DMS153 treated with DMSO at 0.1 percent for 48 hours (cell line): ENCODE measurements around the gene OR10A3.

Experiments used
- DNase-seq: peaks from one replicate; lab custom pipeline; 2025; ENCODE audit not compliant: unreplicated experiment; lab: John Stamatoyannopoulos, UW

The OR10A3 gene

GRCh38 chr11:7941146-7941545, 362 bp downstream of the OR10A3 start:
- no peak for DNase-seq

DNA sequence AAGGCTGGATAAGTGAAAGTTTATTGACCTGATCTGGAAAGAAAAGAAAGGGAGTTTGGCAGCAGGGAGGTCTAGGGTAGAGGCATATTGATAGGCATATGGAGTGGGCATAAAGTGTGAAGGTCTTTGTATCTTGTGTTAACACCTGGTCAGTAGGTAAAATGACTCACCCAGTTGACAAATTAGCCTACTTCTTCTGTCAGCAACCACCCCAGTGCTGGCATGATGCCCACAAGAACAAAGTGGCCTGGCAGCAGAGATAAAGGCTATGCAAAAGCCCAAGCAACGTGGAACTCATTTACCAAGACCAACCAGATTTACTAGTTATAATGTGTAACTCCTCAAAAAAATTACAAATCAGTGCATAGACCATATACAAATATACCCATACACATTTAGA, 4.9 kb downstream of the OR10A3 start:
- DNase-seq = no peak

GRCh38 chr11:7931168-7931567, 10.3 kb downstream of the OR10A3 start, which contains the start of gene OR10A6:
TSS of gene OR10A6 (minus strand) at chr11:7931268. CDS start at chr11:7928662, 2,606 bp downstream.
- DNase-seq = no peak

DNA sequence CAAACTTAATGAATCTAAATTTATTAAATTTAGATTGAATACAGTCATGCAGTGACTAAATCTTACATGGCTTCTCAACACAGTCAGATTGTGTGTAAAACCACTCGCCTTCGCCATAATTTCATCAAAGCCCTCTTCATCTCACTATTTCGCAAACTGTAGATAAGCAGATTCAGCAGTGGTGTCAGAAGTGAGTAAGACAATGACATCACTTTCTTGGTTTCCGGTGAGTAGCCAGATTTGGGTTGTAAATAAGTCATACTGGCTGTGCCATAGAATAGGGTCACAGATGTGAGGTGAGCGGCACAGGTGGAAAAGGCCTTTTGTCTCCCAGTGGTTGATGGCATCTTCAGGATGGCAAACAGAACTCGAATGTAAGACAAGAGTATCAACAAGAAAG, 13.9 kb downstream of the OR10A3 start:
- DNase-seq = no peak

DNA sequence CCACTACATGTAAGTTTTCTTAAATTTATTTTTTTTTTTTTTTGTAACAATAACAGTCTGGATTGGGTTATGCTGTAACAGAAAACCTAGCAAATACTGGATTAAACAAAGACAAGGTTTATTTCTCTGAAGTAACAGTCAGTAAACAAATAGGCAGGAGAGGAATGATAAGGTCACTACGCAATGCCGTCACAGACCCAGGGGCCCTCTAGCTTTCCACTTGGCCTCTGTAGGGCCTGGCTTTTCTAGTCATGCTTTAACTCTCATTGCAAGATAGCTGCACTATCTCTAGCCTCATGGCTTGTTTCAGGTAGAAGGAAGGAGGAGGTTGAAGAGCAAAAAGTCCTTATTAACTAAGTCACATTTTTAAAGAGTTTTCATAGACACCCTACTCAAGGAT, 17.0 kb downstream of the OR10A3 start:
- no peak for DNase-seq

DNA sequence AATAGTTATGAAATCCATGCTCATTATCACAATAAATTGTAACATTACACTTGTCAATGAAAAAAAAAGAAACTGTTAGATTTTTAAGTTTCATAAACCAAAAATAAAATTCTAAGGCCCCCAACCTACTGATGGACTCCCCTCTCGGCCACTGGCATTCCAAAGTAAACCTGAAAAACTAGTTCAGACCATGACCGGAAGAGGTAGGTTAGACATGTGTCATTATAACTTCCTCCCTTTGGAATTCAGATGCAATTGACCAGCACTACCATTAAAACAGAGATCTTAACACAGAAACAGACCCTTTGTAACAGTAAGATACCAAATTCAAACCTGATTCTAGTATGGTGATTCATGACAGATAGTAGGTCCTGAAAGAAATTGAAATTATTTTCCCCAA, 23.4 kb downstream of the OR10A3 start:
- no peak for DNase-seq

DNA sequence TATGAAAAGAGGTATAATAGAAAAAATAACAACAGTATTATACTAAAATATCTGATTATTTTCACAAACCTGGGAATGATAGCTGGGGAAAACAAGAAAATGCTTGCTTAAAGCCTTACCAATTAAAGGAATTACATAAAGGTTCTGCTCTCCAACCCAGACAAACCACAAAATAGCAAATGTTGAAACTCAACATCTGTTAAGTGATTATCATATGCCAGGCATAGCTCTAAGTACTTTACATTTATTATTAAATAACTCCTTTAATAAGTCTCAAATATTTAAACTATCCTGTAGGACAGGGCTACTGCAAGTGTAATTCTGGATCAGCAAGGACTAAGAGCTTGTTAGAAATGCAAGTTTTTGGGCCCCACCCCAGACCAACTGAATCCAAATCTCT, 30.5 kb downstream of the OR10A3 start:
- no peak for DNase-seq

- DNase-seq = no peak
Observed at GRCh38 chr11:7910286-7910788, 31.2 kb downstream of the OR10A3 start.

GRCh38 chr11:7909585-7910285, 31.8 kb downstream of the OR10A3 start:
- DNase-seq = no peak

DNA sequence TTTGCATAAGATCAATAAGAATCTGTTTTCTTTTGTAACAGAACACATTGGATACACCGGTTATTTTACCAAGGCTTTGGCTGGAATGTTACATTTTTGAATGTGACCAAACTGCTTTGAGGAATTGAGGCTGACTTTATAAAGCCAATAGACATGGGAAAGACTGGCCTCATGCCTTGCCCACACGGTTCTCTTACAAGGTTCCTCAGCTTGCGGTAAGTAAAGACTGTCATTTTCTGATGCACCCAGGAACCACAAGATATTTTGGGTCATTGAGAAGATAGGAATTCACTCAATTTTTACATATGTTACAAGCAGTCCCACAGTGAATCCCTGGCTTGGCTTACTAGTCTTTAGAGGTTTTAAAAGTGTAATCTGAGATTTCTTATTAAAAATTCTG, 34.4 kb downstream of the OR10A3 start:
- no peak for DNase-seq

GRCh38 chr11:7906481-7906880, 35.0 kb downstream of the OR10A3 start:
- no peak for DNase-seq

GRCh38 chr11:7905961-7906429, 35.5 kb downstream of the OR10A3 start:
- DNase-seq = no peak

- DNase-seq = no peak
Observed at GRCh38 chr11:7905549-7905948, 36.0 kb downstream of the OR10A3 start.

DNA sequence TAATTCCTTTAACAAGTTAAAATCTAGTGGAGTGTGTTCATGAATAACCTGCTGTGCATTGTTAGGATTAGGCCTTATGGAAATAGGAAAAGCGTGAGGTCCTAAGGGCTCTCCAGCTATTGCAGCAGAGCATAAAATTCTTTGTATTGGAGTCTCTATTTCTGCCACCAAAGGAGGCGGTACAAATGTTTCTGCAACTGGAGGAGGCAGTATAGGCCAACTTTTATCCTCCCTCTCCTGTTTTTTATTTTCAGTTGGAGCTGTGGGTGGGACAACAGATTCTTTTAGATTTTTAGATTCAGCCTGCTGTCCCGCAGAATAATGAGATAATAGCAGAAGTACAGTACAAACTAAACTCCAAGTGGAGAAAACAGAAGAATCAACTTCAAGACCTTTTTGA, 36.6 kb downstream of the OR10A3 start:
- DNase-seq = no peak

- DNase-seq = no peak
Observed at GRCh38 chr11:7903940-7904339, 37.6 kb downstream of the OR10A3 start.

- no peak for DNase-seq
Observed at GRCh38 chr11:7901319-7901854, 40.1 kb downstream of the OR10A3 start.

DNA sequence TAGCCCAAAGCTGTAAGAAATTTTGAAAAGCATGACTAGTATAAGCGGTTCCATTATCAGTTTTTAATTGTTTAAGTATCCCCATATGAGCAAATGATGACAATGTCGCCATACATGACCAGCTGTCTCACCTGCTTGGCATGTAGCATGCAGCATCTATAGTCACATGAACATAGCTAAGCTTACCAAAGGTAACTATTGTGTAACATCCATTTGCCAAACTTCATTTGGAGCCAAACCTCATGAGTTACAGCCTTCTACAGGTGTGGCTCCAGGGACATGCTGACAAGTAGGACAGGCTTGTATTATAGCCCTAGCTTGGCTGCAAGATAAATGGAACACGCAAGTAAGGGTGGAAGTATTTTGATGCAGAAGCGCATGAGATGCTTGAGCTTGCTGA, 40.8 kb downstream of the OR10A3 start:
- DNase-seq = no peak

GRCh38 chr11:7899418-7899817, 42.1 kb downstream of the OR10A3 start:
- no peak for DNase-seq

DNA sequence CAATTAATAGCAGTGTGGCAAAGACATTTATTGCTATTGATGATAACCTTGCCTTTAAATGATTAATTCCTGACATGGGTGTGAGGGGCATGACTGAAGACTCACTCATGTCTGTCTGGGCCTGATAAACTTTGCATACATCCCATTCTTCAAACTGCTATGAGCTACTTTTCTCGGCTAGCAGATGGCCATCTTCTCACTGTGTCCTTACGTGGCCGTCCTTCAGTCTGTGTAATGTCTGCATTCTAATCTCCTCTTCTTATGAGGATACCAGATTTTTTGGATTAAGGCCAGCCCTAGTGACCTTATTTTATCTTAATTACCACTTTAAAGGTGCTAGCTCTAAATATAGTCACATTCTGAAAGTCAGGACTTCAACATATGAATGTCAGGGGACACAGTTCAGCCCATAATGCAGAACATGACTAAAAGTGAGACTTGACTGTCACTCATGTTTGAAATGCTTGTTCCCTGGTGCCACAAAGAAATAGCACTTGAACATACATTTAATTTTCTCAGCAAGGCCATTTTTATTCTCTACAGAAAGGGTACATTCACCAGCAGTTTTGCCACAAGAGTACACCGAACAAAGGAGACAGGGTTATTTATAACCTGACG, 42.7 kb downstream of the OR10A3 start:
- DNase-seq = no peak

- DNase-seq = no peak
Observed at GRCh38 chr11:7896009-7896785, 45.3 kb downstream of the OR10A3 start.

DNA sequence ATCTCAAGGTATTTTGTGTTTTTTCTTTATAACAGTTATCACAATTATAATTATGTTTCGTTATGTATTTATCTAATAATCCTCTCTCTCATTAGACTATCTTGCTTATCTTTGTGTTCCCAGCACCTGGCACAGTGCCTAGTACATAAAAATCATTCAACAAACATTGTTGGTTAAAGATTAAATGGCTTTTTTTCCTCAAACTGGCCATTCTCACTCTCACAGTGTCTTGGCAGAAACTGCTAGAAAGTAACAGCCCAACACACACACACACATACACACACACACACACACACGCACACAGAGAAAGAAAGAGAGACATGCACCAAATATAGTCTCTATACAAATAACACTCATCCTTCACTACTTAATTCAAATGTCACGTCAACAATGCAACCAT, 47.3 kb downstream of the OR10A3 start:
- no peak for DNase-seq

GRCh38 chr11:7893796-7894195, 47.7 kb downstream of the OR10A3 start:
- DNase-seq = no peak
